GM23248 (cell line): ENCODE results near the gene MOXD1. TPM values are rescaled to one million over a fixed set of nuclear protein-coding genes. Genes with fewer than 3 reads are reported as not detected.

Experiments
- DNase-seq: peaks from one replicate; pipeline ENCODE4 v3.0.0-alpha.2; 2015
- H2AFZ ChIP-seq: fragments of 200-600 bp; sonication (generic); 2 replicates; pipeline ENCODE4 v1.6.1; 2016; ENCODE audit warnings: antibody characterized with exemption
- H3F3A ChIP-seq: fragments of 200-600 bp; sonication (generic); 2 replicates; pipeline ENCODE4 v1.6.1; 2016; ENCODE audit warnings: mild to moderate bottlenecking, antibody characterized with exemption, mixed run types; ENCODE audit not compliant: insufficient read depth
- H3K27ac ChIP-seq: fragments of 200-600 bp; sonication (generic); 2 replicates; pipeline ENCODE4 v1.5.1; 2016; ENCODE audit warnings: mild to moderate bottlenecking
- H3K27me3 ChIP-seq: fragments of 200-600 bp; sonication (generic); replicated peaks from 2 replicates; pipeline ENCODE4 v1.6.1; 2016; ENCODE audit warnings: mild to moderate bottlenecking; ENCODE audit not compliant: insufficient read depth
- H3K36me3 ChIP-seq: fragments of 200-600 bp; sonication (generic); 2 replicates; pipeline ENCODE4 v1.6.1; 2016; ENCODE audit warnings: low read depth, mild to moderate bottlenecking
- H3K4me1 ChIP-seq: fragments of 200-600 bp; sonication (generic); 2 replicates; pipeline ENCODE4 v1.6.1; 2016; ENCODE audit warnings: mild to moderate bottlenecking; ENCODE audit not compliant: insufficient read depth
- H3K4me2 ChIP-seq: fragments of 200-600 bp; sonication (generic); one replicate; pipeline ENCODE4 v1.6.1; 2016; ENCODE audit warnings: mild to moderate bottlenecking; ENCODE audit not compliant: unreplicated experiment
- H3K4me3 ChIP-seq: fragments of 200-600 bp; sonication (generic); 2 replicates; pipeline ENCODE4 v1.5.1; 2016; ENCODE audit warnings: mild to moderate bottlenecking
- H3K79me2 ChIP-seq: fragments of 200-600 bp; sonication (generic); 2 replicates; pipeline ENCODE4 v1.6.1; 2016; ENCODE audit warnings: mild to moderate bottlenecking; ENCODE audit not compliant: insufficient read depth
- H3K9ac ChIP-seq: fragments of 200-600 bp; sonication (generic); 2 replicates; pipeline ENCODE4 v1.6.1; 2016; ENCODE audit warnings: mild to moderate bottlenecking
- H3K9me2 ChIP-seq: fragments of 200-600 bp; sonication (generic); 2 replicates; pipeline ENCODE4 v1.6.1; 2016; ENCODE audit warnings: mixed run types, mild to moderate bottlenecking, moderate library complexity; ENCODE audit not compliant: insufficient read depth
- H3K9me3 ChIP-seq: fragments of 200-600 bp; sonication (generic); one replicate; pipeline ENCODE4 v1.6.1; 2017; ENCODE audit warnings: low read depth
- H4K20me1 ChIP-seq: fragments of 200-600 bp; sonication (generic); 2 replicates; pipeline ENCODE4 v1.6.0; 2016; ENCODE audit not compliant: insufficient read depth
- EZH2 ChIP-seq: fragments of 200-600 bp; sonication (generic); IDR thresholded peaks from 2 replicates; pipeline ENCODE4 v1.6.1; 2018; ENCODE audit warnings: antibody characterized with exemption, mild to moderate bottlenecking; ENCODE audit not compliant: insufficient read depth, poor library complexity, severe bottlenecking
- EZH2phosphoT487 ChIP-seq: fragments of 200-600 bp; sonication (generic); IDR thresholded peaks from 2 replicates; pipeline ENCODE4 v1.6.1; 2018; ENCODE audit warnings: antibody characterized with exemption, moderate library complexity, mild to moderate bottlenecking, low read depth; ENCODE audit not compliant: insufficient read depth
- WGBS, 2 experiments: methylation state at CpG; one replicate each; pipeline ENCODE4 v1.1.6; 2015 to 2017; ENCODE audit warnings: low lambda C conversion rate in 2 of 2, low coverage in 1 of 2; ENCODE audit errors: missing lambda C conversion rate in 2 of 2; 5-methylcytosine and 5-hydroxymethylcytosine counted together
- in situ Hi-C: fragments of 300-500 bp; cut with MboI; formaldehyde crosslinking; loops from 2 replicates; pipeline ENCODE4 v1.15.0; 2020
- polyA plus RNA-seq: library from polyadenylated mRNA; unstranded; fragments of >200 nt; fragmentation: Nextera tagmentation; extraction: Ambion mirVana; gene quantifications from 2 replicates; pipeline ENCODE4 v1.2.1, GENCODE V29; 2016
- total RNA-seq: library from RNA; depleted of rRNA; stranded (reverse); fragments of >200 nt; shearing (Covaris generic); gene quantifications from 2 replicates; pipeline ENCODE4 v1.2.3, GENCODE V29; 2014

MOXD1 gene
- total and polyA plus RNA-seq, 2 experiments from 2014 or later, result 528 to 557 TPM

DNA sequence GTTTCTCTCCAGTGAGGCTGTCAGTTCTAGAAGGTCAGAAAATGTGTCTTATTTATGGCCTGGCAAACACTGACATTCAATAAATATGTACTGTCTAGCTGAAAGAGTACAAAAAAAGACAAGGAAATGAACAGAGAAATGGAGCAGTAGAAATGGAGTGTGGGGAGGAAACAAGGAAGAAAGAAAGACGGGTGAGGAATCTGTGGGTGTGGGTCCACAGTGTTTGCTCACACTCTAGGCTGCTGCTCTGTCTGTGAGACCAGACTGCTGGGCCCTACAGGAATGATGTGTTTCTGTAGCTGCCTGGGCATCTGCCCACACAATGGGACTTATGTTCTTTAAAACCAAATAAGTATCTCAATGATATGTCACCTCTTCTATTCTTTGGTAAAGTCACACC, 114.2 kb downstream of the MOXD1 start:
- WGBS, 2 experiments, result 80 to 90% methylated on average over 1 of the region's 1 CpG
- no peak overlapping the region for H2AFZ ChIP-seq
- in situ Hi-C loops, result loop anchor here (25.0 kb wide), 1 partner anchor 525 kb away; the partner anchor contains the start of gene RPS12
- H3F3A ChIP-seq, result peaks cover 24% of the 10 kb centered on the region
- no peaks in the 10 kb centered on the region for H3K9me3 ChIP-seq
- no peak for DNase-seq
- H3K4me2 ChIP-seq, result no peak overlapping the region
- no peaks in the 10 kb centered on the region for H3K27me3 ChIP-seq
- H3K4me1 ChIP-seq, result peaks cover 6% of the 10 kb centered on the region; the same call in 1 of the 2 replicates
- no peak overlapping the region for H3K9ac ChIP-seq
- H3K27ac ChIP-seq, result no peak overlapping the region
- H3K9me2 ChIP-seq, result no peaks in the 10 kb centered on the region
- H3K36me3 ChIP-seq, result no peaks in the 10 kb centered on the region
- TF ChIP-seq EZH2phosphoT487, result no peak
- no peak for TF ChIP-seq EZH2
- H3K4me3 ChIP-seq, result no peak overlapping the region
- H3K79me2 ChIP-seq, result no peaks in the 10 kb centered on the region
- H4K20me1 ChIP-seq, result no peaks in the 10 kb centered on the region; the same call in 1 of the 2 replicates

DNA sequence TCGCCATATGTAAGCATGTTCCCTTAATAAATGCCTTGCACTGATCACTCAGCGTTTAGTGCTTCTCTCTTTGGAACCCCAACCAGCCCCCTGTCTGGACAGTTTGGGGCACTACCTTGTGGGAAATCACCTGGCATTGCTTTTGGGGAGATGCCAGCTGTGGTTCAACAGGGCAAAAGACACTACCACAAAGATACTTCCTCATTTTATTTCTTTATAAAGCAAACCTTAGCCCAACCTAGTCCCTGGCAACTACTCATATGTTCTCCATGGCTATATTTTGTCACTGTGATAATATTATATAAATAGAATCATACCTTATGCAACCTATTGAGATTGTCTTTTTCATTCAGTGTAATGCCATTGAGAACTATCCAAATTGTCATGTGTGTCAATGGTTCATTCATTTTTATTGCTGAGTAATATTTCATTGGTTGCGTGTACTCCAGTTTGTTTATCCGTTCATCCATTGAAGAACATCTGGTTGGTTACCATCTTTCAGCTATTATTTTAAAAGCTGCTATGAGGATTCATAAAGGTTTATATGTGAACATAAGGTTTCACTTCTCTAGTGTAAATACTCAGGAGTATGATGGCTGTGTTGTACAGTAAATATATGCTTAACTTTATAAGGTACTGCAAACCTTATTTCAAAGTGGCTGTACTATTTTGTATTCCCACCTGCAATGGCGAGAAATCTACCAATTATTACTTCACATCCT, 114.8 kb downstream of the MOXD1 start:
- 83 to 84% methylated on average over 5 of the region's 5 CpGs for WGBS, 2 experiments
- in situ Hi-C loops, result loop anchor here (25.0 kb wide), 1 partner anchor 526 kb away; the partner anchor contains the start of gene RPS12
- no peaks in the 10 kb centered on the region for H3K27me3 ChIP-seq
- no peak overlapping the region for H3K27ac ChIP-seq
- no peak overlapping the region for H3K9ac ChIP-seq
- DNase-seq, result no peak
- H3K9me2 ChIP-seq, result no peaks in the 10 kb centered on the region
- H3K4me1 ChIP-seq, result peaks cover 6% of the 10 kb centered on the region; the same call in 1 of the 2 replicates
- H4K20me1 ChIP-seq, result no peaks in the 10 kb centered on the region; the same call in 1 of the 2 replicates
- no peaks in the 10 kb centered on the region for H3K9me3 ChIP-seq
- H3K79me2 ChIP-seq, result no peaks in the 10 kb centered on the region
- no peak for TF ChIP-seq EZH2phosphoT487
- no peak for TF ChIP-seq EZH2
- no peak overlapping the region for H3K4me2 ChIP-seq
- H2AFZ ChIP-seq, result no peak overlapping the region
- H3F3A ChIP-seq, result peaks cover 18% of the 10 kb centered on the region; the same call in 1 of the 2 replicates
- H3K4me3 ChIP-seq, result no peak overlapping the region
- H3K36me3 ChIP-seq, result no peaks in the 10 kb centered on the region

DNA sequence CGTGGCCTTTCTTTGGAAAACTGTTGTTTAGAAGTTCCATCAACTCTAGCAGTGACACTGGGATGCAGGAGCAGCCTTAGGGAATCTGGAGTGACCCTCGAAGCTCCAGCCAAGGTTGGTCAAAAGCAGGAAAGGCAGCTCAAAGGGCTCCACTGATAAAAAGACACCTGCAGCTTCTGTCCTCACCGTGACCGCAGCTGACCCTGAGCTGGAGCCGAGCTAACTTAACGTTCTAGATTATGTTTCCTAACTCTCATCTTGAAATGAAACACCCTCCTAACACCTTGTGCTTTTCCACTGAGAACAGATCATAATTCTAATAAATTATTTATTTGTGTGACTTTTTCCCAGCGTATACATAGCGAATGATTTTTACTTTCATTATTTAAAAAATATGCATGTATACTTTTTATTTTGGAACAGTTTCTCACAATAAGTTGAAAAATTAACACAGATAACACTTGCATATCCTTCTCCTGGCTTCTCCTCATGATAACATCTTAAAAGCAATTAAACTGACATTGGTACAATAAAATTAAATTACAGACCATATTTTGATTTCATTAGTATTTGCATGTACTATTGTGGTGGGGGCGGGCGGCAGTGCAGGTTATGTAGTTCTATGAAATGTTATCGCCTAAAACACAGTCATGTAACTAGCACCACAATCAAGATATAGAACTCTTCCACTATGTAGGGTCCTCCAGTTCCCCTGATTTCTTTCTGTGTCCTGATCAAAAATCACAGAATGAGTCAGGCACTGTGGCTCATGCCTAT, 116.1 kb downstream of the MOXD1 start:
- no peaks in the 10 kb centered on the region for H3K9me2 ChIP-seq
- in situ Hi-C loops, result loop anchor here (25.0 kb wide), 1 partner anchor 527 kb away; the partner anchor contains the start of gene RPS12
- no peak overlapping the region for H3K4me2 ChIP-seq
- H4K20me1 ChIP-seq, result no peaks in the 10 kb centered on the region; the same call in 1 of the 2 replicates
- no peaks in the 10 kb centered on the region for H3K27me3 ChIP-seq
- no peak overlapping the region for H2AFZ ChIP-seq
- WGBS, 2 experiments, result 93% methylated on average over 11 of the region's 11 CpGs
- DNase-seq, result no peak
- no peaks in the 10 kb centered on the region for H3K79me2 ChIP-seq
- peaks cover 6% of the 10 kb centered on the region; the same call in 1 of the 2 replicates for H3K4me1 ChIP-seq
- TF ChIP-seq EZH2phosphoT487, result no peak
- TF ChIP-seq EZH2, result no peak
- H3K36me3 ChIP-seq, result no peaks in the 10 kb centered on the region
- no peak overlapping the region for H3K9ac ChIP-seq
- peaks cover 11% of the 10 kb centered on the region; the same call in 1 of the 2 replicates for H3F3A ChIP-seq
- H3K27ac ChIP-seq, result no peak overlapping the region
- H3K9me3 ChIP-seq, result no peaks in the 10 kb centered on the region
- H3K4me3 ChIP-seq, result no peak overlapping the region

DNA sequence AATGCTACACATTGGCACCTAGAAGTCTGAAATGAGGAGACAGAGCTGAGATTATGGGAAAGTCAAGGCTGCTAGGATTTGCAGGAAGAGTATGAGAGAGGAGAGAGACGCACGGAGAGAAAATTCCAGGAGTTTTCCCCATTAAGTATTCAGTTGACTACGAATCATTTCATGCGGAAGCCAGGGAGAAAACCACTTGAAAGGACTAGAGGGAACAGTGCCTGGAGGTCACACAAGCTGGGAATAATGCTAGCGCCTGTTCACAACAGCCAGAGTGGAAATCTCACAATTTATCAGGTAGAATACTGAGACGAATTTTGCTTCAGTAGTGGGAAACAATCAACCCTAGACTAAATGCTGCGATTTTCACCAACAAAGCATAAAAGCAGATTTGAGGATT, 118.6 kb downstream of the MOXD1 start:
- Histone ChIP-seq H3K36me3 (no peaks in the 10 kb centered on the region), H3K4me2 (no peak overlapping the region), H3K4me1 (no peaks in the 10 kb centered on the region), H3F3A (peaks cover 4% of the 10 kb centered on the region; the same call in 1 of the 2 replicates), H4K20me1 (no peaks in the 10 kb centered on the region), H3K9me3 (no peaks in the 10 kb centered on the region), H2AFZ (no peak overlapping the region), H3K9me2 (no peaks in the 10 kb centered on the region), H3K9ac (no peak overlapping the region), H3K27me3 (no peaks in the 10 kb centered on the region), H3K27ac (no peak overlapping the region), H3K79me2 (no peaks in the 10 kb centered on the region), H3K4me3 (no peak overlapping the region)
- in situ Hi-C loops, result loop anchor here (25.0 kb wide), 1 partner anchor 530 kb away; the partner anchor contains the start of gene RPS12
- WGBS, 2 experiments, result 91 to 95% methylated on average over 7 of the region's 7 CpGs
- DNase-seq, result no peak
- TF ChIP-seq EZH2 (no peak), EZH2phosphoT487 (no peak)
